IMR-90 (cell line): ENCODE measurements around the gene EHF. TPM values are rescaled to one million over a fixed set of nuclear protein-coding genes. Genes with fewer than 3 reads are reported as not detected.

Experiments
- ATAC-seq: fragments of 200-7000 bp; cut with Tn5 transposase; 2 replicates; pipeline ENCODE4 v1.9.1; 2020; ENCODE audit warnings: low read depth, mild to moderate bottlenecking, moderate library complexity
- BruUV-seq: library from RNA; stranded (reverse); fragments of 400-500 nt; replicated peaks from 2 replicates; lab custom pipeline; 2021; lab: Mats Ljungman, UMichigan
- CTCF ChIA-PET: fragments of 300-600 bp; formaldehyde crosslinking; extraction: SDS; loops from one replicate; lab custom pipeline; 2021; ENCODE audit warnings: antibody characterized with exemption; lab: Yijun Ruan, JAX
- POLR2A ChIA-PET: fragments of 300-600 bp; sonication (Branson Sonifier 250); formaldehyde crosslinking; loops from one replicate; lab custom pipeline; 2022; ENCODE audit warnings: antibody characterized with exemption; ENCODE audit not compliant: unreplicated experiment; lab: Charles Lee
- DNase-seq: peaks from one replicate; pipeline ENCODE4 v3.0.0; 2013
- H2AFZ ChIP-seq: replicated peaks from 2 replicates; pipeline ENCODE3; 2013; ENCODE audit warnings: low read length, mild to moderate bottlenecking; ENCODE audit not compliant: poor library complexity
- H2AK5ac ChIP-seq: 2 replicates; pipeline ENCODE4 v1.6.1; 2013; ENCODE audit warnings: low read depth, low read length, inconsistent platforms
- H2AK9ac ChIP-seq: replicated peaks from 2 replicates; pipeline ENCODE3; 2013; ENCODE audit warnings: mild to moderate bottlenecking, low read depth, low read length, moderate library complexity; ENCODE audit not compliant: poor library complexity
- H2BK120ac ChIP-seq: 2 replicates; pipeline ENCODE4 v1.6.1; 2013; ENCODE audit warnings: low read depth, low read length, inconsistent platforms
- H2BK15ac ChIP-seq: 3 replicates; pipeline ENCODE4 v1.6.1; 2013; ENCODE audit warnings: low read depth, low read length, inconsistent platforms
- H2BK20ac ChIP-seq: 2 replicates; pipeline ENCODE4 v1.6.1; 2013; ENCODE audit warnings: low read depth, mild to moderate bottlenecking, inconsistent platforms, low read length, moderate library complexity
- H2BK5ac ChIP-seq: 2 replicates; pipeline ENCODE4 v1.6.1; 2013; ENCODE audit warnings: mild to moderate bottlenecking, low read depth, low read length, inconsistent platforms; ENCODE audit not compliant: poor library complexity, severe bottlenecking
- H3K14ac ChIP-seq: replicated peaks from 2 replicates; pipeline ENCODE4 v1.6.1; 2013; ENCODE audit warnings: low read depth, low read length, inconsistent platforms
- H3K18ac ChIP-seq: 2 replicates; pipeline ENCODE4 v1.6.1; 2013; ENCODE audit warnings: low read depth, low read length, control low read depth
- H3K23ac ChIP-seq: 2 replicates; pipeline ENCODE4 v1.6.1; 2013; ENCODE audit warnings: low read depth, low read length, inconsistent platforms
- H3K27ac ChIP-seq: 2 replicates; pipeline ENCODE4 v1.5.1; 2013; ENCODE audit warnings: mild to moderate bottlenecking, control low read depth, low read length; ENCODE audit not compliant: insufficient read depth
- H3K27me3 ChIP-seq: 2 replicates; pipeline ENCODE4 v1.6.1; 2013; ENCODE audit warnings: low read length; ENCODE audit not compliant: control insufficient read depth, insufficient read depth
- H3K36me3 ChIP-seq: 2 replicates; pipeline ENCODE4 v1.6.1; 2013; ENCODE audit warnings: low read length, mixed read lengths; ENCODE audit not compliant: control insufficient read depth, insufficient read depth
- H3K4ac ChIP-seq: 2 replicates; pipeline ENCODE4 v1.6.1; 2013; ENCODE audit warnings: low read depth, low read length, inconsistent platforms
- H3K4me1 ChIP-seq: 2 replicates; pipeline ENCODE4 v1.6.1; 2013; ENCODE audit warnings: low read length, mixed read lengths; ENCODE audit not compliant: control insufficient read depth, insufficient read depth
- H3K4me2 ChIP-seq: 2 replicates; pipeline ENCODE4 v1.6.1; 2013; ENCODE audit warnings: low read depth, mild to moderate bottlenecking, control low read depth, low read length, moderate library complexity
- H3K4me3 ChIP-seq: 2 replicates; pipeline ENCODE4 v1.5.1; 2013; ENCODE audit warnings: low read depth, mild to moderate bottlenecking, control low read depth, low read length, moderate library complexity; ENCODE audit not compliant: insufficient read depth
- H3K56ac ChIP-seq: 2 replicates; pipeline ENCODE4 v1.6.1; 2013; ENCODE audit warnings: low read length, inconsistent platforms; ENCODE audit not compliant: insufficient read depth; ENCODE audit errors: extremely low read depth
- H3K79me1 ChIP-seq, 2 experiments: 2 replicates each; pipeline ENCODE4 v1.6.1; 2013; ENCODE audit warnings: low read length in 2 of 2, inconsistent platforms in 1 of 2, low read depth in 1 of 2
- H3K9ac ChIP-seq: 2 replicates; pipeline ENCODE4 v1.6.1; 2013; ENCODE audit warnings: low read depth, low read length, control low read depth
- H3K9me1 ChIP-seq: 2 replicates; pipeline ENCODE4 v1.6.1; 2013; ENCODE audit warnings: low read length, inconsistent platforms; ENCODE audit not compliant: insufficient read depth
- H3K9me3 ChIP-seq: 2 replicates; pipeline ENCODE4 v1.6.1; 2013; ENCODE audit warnings: low read length; ENCODE audit not compliant: control insufficient read depth, insufficient read depth
- H4K20me1 ChIP-seq: 2 replicates; pipeline ENCODE4 v1.6.1; 2013; ENCODE audit warnings: low read length, inconsistent platforms; ENCODE audit not compliant: insufficient read depth
- H4K5ac ChIP-seq: 2 replicates; pipeline ENCODE4 v1.6.1; 2013; ENCODE audit warnings: mild to moderate bottlenecking, low read depth, low read length, control low read depth
- H4K8ac ChIP-seq, 2 experiments: 2 replicates each; pipeline ENCODE4 v1.6.1; 2013; ENCODE audit warnings: low read depth in 2 of 2, low read length in 2 of 2, control low read depth in 1 of 2, inconsistent platforms in 1 of 2
- H4K91ac ChIP-seq: 2 replicates; pipeline ENCODE4 v1.6.1; 2013; ENCODE audit warnings: low read depth, low read length, inconsistent platforms; ENCODE audit not compliant: insufficient read depth
- MAZ ChIP-seq: IDR thresholded peaks from 2 replicates; pipeline ENCODE4 v1.6.1; 2012; ENCODE audit warnings: low read depth, mild to moderate bottlenecking, low read length, improper control_type of control experiment, moderate library complexity, borderline replicate concordance
- USF2 ChIP-seq: fragments of 150-350 bp; IDR thresholded peaks from 2 replicates; pipeline ENCODE4 v1.6.1; 2017; ENCODE audit warnings: mild to moderate bottlenecking, antibody characterized with exemption, low read length, low read depth
- WGBS, 2 experiments: methylation state at CpG; one replicate each; pipeline versions ENCODE4 v1.1.5 to v1.1.7; 2013; ENCODE audit warnings: missing lambda C conversion rate in 2 of 2; ENCODE audit not compliant: insufficient read length in 1 of 2; ENCODE audit errors: extremely low coverage in 2 of 2; 5-methylcytosine and 5-hydroxymethylcytosine counted together
- dilution Hi-C: fragments of 300-500 bp; cut with HindIII; formaldehyde crosslinking; loops from one replicate; pipeline ENCODE4 v1.14.3; 2018; ENCODE audit warnings: low sequenced_read_pairs; ENCODE audit not compliant: unreplicated experiment
- in situ Hi-C: fragments of 300-500 bp; cut with MboI; formaldehyde crosslinking; loops from 3 replicates; pipeline ENCODE4 v1.14.3; 2019; ENCODE audit warnings: low sequenced_read_pairs, inconsistent platforms, mixed read lengths
- intact Hi-C: fragments of 100-400 bp; cut with micrococcal nuclease; formaldehyde crosslinking; loops from 2 replicates; pipeline ENCODE4 v1.10.0; 2022
- polyA plus RNA-seq, 3 experiments: library from polyadenylated mRNA; depleted of rRNA; stranded (reverse); fragments of >200 nt; gene quantifications; 2 replicates each; pipeline ENCODE4 v1.2.3, GENCODE V29; 2012; ENCODE audit warnings: low replicate concordance in 1 of 3
- total RNA-seq: library from RNA; depleted of rRNA; stranded (reverse); fragments of >200 nt; gene quantifications from 2 replicates; pipeline ENCODE4 v1.2.3, GENCODE V29; 2012

EHF gene
- total and polyA plus RNA-seq, 2 of the 4 experiments (the other 2 are of a cell fraction): under 0.01 TPM; not detected in 1

GRCh38 chr11:34649597-34649996 lies 28.7 kb downstream of the EHF start:
- peak overlapping the region; percentile 41; the same call in 1 of the 2 replicates for H2BK120ac ChIP-seq
- H3K4me3 ChIP-seq: no peak overlapping the region
- no TSS peak for BruUV-seq
- H4K8ac ChIP-seq: no peak overlapping the region
- H3K23ac ChIP-seq: no peak overlapping the region
- H4K91ac ChIP-seq: no peak overlapping the region
- peak overlapping the region; percentile 39; the same call in 1 of the 2 replicates for H2AK5ac ChIP-seq
- no peaks in the 10 kb centered on the region for H3K27me3 ChIP-seq
- no peak overlapping the region for H3K27ac ChIP-seq
- H4K5ac ChIP-seq: no peak overlapping the region
- no peak overlapping the region for H2BK5ac ChIP-seq
- no peak for TF ChIP-seq MAZ
- TF ChIP-seq USF2: no peak
- H3K56ac ChIP-seq: no peak overlapping the region
- intact Hi-C loops (no loop called here), in situ Hi-C loops (no loop called here), dilution Hi-C loops (no loop called here)
- H2AFZ ChIP-seq: no peak overlapping the region
- H3K79me1 ChIP-seq: no peaks in the 10 kb centered on the region
- no peak overlapping the region for H3K9ac ChIP-seq
- ChIA-PET CTCF (no interaction called here), POLR2A (no interaction called here)
- no peak overlapping the region for H3K4ac ChIP-seq
- no peak for DNase-seq
- ATAC-seq: no peak
- H2BK15ac ChIP-seq: no peak overlapping the region
- H3K4me2 ChIP-seq: no peak overlapping the region
- H3K18ac ChIP-seq: no peak overlapping the region
- peaks cover 25% of the 10 kb centered on the region for H3K9me1 ChIP-seq
- no CpG with 5 or more reads among the region's 2 CpGs for whole genome bisulfite sequencing, 2 experiments
- peaks cover 20% of the 10 kb centered on the region for H3K4me1 ChIP-seq
- no peaks in the 10 kb centered on the region for H4K20me1 ChIP-seq
- peak overlapping the region; percentile 43; the same call in 1 of the 2 replicates for H2BK20ac ChIP-seq
- peak overlapping the region; percentile 16; the same call in 1 of the 2 replicates for H3K14ac ChIP-seq
- H3K36me3 ChIP-seq: no peaks in the 10 kb centered on the region
- no peak overlapping the region for H2AK9ac ChIP-seq
- no peaks in the 10 kb centered on the region for H3K9me3 ChIP-seq
